Measurements from ENCODE around the gene REN.

The REN gene

DNA sequence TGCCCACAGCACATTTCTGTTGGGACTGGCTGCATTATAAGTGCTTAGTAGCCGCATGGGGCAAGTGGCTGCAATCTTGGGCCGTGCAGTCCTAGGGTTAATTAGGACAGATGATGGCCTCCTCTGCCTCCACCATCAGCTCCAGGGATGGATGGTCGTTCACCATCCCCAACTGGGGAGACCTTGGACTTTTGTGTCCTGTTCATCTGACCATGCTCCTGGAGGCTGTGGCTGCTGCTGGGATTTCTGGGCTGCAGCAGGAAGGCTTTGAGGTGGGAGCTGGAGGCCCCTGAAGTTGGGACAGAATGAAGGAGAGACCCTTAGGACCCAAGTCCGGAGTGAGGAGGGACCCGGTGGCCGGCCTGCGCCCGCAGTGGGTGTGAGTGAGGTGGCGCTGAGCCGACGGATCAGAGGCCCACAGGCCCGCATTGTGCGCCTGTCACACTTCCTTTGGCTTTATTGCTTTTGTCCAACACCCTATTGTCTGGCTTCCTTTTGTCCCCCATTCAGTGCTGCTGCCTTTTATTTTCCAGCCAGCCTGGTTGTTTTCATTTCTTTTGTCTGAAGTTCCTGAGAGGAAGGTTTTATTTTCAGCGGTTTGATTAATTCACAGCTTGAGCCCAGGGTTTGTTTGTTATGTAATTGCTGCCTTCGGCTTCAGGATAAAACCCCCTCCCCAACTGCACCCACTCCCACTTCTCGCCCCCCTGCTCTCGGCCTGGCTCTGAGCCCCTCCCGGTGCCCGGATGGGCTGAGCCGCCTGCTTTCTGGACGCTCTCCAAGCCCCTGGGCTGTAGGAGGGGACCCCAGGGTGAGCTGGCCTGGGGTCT is 57.6 kb downstream of the REN start:
- no peak for DNase-seq (ENCODE audit: low read depth in 2 of 2)

DNA sequence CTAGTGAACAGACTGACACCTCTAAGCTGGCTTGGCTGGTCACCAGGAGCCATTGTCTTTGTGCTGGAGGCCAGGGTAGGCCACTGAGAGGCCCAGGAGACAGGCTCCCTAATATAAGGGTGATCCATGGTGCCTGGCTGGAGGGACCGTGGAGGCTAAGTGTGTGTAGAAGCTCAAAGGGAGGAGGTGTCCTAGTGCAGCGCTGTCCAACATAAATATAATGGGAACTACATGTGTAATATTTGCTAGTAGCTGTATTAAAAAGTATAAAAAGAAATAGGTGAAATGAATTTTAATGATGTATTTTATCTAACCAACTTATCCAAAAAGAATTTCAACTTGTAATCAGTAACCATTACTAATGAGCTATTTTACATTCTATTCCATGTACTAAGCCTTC is 58.2 kb downstream of the REN start:
- no peak for DNase-seq (ENCODE audit: low read depth in 2 of 2)

DNA sequence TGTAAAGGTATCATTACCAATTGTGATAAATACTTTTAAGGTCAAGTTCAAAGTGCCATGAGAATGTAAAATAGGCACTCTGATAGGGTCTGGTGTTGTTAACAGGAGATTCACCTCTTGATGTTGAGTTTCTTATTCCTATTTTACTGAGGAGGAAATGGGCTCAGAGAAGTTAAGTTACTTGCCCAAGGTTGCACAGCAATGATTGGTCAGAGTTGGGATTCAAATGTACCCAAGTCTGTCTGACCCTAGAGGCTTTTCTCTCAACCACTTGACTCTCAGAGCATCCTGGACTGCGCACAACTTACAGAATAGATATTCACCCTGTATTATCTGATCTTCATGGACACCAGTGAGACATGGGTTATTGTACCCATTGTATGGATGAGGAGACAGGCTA is 59.3 kb downstream of the REN start:
- DNase-seq (ENCODE audit: low read depth in 2 of 2), result no peak

DNA sequence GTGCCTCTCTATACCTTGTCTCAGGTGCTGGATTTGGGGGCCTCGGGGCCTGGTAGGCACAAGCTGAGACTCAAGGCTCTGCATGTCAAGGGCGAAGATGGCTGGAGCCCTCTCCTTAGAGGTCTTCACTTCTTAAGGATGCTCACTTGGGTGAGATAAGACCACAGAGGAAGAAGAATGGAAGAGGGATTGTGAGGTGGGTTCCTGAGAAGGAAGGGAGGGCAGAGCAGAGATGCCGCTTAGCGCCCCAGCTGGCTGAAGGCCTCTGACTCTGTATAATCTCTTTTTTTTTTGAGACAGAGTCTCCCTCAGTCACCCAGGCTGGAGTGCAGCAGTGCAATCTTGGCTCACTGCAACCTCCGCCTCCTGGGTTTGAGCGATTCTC is 61.0 kb downstream of the REN start:
- DNase-seq (ENCODE audit: low read depth in 2 of 2), result no peak
